HG03025 (cell line): Measurements from ENCODE around the gene PPP2R1A.
"Not testable (repeated sequence)": the region's sequence is repeated elsewhere in the genome, so short reads cannot be mapped to it uniquely, and the experiment has no call there.

ENCODE experiments used
- ATAC-seq: cut with Tn5 transposase; IDR thresholded peaks from one replicate; pipeline ENCODE4 v1.9.1; 2021; ENCODE audit warnings: mild to moderate bottlenecking, moderate library complexity; ENCODE audit not compliant: unreplicated experiment, low FRiP score

PPP2R1A gene

DNA sequence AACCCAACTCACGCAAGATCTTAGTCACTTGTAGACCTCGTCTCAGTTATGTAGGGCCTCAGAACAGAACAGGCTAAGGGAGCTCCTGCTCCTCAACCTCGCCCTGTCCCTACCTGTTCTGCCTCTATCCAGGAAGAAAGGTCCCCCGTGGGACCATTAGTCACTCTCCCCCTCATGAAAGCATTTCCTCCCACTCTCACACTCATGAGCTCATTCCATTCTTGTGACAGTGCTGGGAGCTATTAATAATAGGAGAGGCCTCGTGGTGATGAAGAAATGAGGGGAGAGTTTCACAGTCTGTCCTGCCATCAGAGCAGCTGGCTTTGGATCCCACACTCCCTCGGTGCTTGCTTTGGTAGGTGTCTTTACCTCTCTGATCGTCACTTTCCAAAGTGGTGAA is 10.2 kb downstream of the PPP2R1A start:
- no peak for ATAC-seq

DNA sequence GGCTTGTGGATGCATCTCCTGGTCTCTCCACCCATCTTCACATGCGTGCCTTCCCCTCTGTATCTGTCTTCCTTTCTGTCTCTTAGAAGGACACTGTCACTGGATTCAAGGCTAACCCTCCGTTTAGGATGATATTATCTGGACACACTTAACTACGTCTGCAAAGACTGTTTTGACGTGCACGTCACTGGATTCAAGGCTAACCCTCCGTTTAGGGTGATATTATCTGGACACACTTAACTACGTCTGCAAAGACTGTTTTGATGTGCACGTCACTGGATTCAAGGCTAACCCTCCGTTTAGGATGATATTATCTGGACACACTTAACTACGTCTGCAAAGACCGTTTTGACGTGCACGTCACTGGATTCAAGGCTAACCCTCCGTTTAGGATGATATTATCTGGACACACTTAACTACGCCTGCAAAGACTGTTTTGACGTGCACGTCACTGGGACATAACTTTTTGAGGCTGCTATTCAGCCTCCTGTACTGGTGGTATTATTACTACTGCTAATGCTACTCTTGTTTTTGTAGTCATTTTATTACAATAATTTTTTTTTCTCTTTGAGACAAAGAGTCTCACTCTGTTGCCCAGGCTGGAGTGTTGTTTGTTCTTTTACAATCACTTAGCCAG is 11.0 kb downstream of the PPP2R1A start:
- not testable (repeated sequence) for ATAC-seq

DNA sequence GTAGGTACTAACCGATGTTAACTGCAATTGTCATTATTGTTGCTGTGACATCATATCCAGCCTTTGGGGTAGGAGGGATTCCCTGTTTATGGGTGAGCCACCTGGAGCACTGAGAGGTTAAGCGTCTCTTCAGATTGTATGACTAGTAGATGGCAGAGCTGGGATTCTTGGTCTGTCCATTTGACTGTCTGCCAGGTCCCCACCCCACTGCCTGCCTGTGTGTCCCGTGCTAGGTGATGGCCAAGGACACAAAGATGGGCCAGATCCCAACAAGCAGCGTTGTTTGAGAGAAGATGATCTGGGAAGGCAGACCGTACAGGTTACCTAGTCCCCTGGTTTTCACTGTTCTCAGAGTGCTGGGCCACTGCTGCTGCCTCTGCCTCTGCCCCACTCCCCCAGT is 16.6 kb downstream of the PPP2R1A start:
- ATAC-seq: no peak

DNA sequence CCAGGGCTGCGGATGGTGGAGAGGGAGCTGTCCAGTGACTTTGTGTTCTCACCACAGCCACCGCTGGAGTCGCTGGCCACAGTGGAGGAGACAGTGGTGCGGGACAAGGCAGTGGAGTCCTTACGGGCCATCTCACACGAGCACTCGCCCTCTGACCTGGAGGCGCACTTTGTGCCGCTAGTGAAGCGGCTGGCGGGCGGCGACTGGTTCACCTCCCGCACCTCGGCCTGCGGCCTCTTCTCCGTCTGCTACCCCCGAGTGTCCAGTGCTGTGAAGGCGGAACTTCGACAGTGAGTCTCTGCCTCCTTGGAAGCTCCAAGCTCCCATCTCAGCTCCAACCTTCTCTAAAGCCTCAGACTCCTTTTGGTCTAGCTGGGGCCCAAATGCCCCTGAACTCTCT is 21.4 kb downstream of the PPP2R1A start:
- no peak for ATAC-seq

DNA sequence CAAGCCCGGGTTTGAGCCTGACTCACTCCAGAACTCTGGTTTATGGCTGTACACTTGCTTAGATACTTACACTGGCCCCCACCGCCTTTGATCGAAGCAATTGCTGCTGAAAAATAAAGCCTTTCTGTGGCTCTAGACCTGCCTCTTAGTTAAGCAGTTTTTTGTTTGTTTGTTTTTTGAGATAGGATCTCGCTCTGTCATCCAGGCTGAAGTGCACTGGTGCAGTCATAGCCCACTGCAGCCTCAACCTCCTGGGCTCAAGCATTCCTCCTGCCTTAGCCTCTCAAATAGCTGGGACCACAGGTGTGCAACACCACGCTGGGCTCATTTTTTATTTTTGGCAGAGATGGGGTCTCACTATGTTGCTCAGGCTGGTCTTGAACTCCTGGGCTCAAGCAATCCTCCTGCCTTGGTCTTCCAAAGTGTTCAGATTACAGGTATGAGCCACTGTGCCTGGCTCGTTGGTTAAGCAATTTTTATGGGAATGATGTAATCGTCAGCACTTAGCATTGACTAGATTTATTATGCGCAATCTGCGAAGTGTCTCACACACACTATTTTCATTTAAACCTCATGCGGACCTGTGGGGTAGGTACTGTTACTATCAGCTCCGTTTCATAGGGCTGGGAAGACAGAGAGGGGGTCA is 22.2 kb downstream of the PPP2R1A start:
- ATAC-seq: no peak

DNA sequence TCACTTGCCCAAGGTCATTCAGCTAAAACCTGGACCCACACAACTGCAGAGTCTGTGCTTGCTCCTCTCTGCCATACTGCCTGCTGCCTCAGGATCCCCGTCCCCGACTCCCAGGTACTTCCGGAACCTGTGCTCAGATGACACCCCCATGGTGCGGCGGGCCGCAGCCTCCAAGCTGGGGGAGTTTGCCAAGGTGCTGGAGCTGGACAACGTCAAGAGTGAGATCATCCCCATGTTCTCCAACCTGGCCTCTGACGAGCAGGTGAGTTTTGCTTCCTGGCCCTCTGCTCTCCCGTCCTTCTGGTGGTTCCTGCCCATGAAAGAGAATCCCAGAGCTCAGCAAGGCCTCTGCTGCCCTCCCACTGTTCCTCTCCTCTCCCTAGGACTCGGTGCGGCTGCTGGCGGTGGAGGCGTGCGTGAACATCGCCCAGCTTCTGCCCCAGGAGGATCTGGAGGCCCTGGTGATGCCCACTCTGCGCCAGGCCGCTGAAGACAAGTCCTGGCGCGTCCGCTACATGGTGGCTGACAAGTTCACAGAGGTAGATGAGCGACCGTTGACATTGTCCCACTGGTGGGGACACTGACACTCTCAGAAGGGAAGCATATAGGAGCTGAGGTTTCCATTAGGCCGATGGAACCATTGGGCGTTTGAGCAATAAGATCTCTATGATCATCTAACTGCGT is 22.9 kb downstream of the PPP2R1A start:
- no peak for ATAC-seq

DNA sequence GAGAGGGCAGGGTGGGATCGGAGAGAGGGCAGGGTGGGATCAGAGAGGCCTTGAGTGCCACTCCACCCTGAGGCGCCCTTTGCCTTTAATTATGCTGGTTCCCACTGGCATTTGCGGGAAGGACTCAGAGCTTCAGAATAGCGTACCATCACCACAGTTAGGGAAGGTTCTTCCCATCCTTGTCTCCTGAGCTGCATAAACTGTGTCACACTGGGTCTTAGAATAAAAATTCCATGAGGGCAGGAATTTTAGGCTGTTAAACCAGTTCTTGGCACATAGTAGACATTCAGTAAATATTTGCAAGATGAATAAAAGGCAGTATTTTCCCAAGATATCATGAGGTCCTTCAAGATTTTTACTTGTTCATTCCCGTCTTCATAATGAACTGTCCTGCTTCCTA is 24.4 kb downstream of the PPP2R1A start:
- ATAC-seq: no peak

DNA sequence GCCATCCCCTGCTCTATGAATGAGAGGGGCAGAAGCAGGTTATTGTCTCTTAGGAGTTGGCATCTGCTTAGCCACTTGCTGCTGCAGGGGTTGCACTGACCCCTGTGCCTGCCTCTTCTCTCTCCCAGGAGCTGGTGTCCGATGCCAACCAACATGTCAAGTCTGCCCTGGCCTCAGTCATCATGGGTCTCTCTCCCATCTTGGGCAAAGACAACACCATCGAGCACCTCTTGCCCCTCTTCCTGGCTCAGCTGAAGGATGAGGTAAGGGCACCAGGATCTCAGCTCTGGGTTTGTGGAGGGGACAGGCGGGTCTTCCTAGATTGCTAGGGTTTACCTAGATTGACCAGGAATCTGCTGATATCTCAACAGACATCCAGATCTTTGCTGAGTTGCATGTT is 26.5 kb downstream of the PPP2R1A start:
- no peak for ATAC-seq

DNA sequence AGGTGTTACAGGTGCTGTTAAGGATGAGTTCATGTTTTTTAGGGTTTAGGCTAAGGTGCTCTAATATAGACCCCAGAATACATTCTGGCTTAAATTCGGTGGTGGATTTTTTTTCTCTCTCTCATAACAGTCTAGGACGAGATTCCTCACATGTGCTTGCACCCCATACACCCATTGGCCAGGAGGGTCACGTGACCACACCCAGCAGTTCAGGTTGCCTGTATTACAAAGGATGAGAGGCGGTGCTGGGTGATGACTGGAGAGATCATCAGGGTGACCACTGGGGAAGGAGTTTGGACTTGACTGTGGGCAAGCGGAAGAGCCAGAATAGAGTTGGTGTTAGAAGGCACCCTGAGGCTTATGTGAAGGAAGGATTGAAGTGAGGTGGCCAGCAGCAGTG is 27.7 kb downstream of the PPP2R1A start:
- ATAC-seq: no peak

DNA sequence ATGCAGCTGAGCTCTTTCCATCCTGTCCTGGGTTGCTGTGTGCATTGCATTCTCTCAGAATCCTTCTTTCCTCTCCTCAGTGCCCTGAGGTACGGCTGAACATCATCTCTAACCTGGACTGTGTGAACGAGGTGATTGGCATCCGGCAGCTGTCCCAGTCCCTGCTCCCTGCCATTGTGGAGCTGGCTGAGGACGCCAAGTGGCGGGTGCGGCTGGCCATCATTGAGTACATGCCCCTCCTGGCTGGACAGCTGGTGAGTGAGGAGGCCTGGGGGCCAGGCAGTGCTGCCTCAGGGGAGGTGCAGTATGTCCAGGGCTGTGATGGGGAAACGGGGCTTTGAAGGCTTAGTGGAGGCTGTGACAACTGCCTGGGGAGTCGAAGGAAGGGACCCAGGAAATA is 29.8 kb downstream of the PPP2R1A start:
- ATAC-seq: no peak

DNA sequence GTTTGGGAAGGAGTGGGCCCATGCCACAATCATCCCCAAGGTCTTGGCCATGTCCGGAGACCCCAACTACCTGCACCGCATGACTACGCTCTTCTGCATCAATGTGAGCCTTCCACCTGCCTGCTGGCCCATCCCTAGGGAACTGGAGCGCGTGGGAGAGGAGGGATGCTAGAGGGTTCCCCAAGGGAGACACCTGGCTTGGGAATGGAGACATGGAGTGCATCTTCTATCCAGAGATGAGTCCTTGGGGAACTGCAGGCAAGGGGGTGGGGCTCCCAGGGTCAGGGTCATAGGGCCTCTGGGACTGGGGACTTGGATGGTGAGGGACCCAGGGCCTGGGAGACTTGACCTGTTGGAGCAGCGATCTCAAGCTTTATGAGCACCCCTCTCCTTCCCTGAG is 31.2 kb downstream of the PPP2R1A start:
- no peak for ATAC-seq

DNA sequence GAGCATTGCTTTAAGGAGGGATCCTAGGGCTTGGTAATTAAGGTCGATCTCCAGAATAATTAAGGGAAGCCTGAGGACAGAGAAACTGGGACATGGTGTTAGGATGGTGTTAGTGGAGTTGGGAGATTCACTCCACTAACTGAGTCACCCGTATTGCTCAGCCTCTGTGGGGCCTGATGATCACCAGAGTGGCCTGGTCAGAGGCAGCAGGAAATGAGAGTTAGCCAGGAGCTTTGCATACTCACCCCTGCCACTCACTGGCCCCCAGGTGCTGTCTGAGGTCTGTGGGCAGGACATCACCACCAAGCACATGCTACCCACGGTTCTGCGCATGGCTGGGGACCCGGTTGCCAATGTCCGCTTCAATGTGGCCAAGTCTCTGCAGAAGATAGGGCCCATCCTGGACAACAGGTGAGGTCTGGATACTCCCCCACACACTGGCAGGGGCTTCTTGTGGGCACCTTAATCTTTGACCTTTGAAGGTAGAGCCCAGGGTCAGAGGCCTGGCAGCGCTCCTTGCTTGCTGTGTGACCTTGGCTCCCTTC is 32.1 kb downstream of the PPP2R1A start:
- no peak for ATAC-seq

DNA sequence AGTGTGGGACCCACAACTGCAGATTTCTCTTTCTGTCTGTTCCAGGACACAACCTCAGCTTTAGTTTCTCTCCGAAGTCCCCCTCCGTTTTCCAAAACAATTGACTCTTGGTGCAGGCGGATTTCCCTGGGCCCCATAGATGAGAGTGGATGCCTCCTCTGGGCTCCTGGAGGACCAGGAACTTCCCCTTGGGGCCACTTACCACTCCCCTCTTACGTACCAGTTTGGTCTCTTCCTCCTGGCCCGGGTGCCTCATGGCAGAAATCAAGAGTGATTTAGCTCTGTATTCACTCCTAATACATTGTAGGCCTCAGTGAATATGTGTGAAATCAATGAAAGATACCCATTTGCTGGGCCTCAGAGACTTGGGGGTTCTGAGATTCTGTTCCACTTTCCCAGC is 34.4 kb downstream of the PPP2R1A start:
- no peak for ATAC-seq

DNA sequence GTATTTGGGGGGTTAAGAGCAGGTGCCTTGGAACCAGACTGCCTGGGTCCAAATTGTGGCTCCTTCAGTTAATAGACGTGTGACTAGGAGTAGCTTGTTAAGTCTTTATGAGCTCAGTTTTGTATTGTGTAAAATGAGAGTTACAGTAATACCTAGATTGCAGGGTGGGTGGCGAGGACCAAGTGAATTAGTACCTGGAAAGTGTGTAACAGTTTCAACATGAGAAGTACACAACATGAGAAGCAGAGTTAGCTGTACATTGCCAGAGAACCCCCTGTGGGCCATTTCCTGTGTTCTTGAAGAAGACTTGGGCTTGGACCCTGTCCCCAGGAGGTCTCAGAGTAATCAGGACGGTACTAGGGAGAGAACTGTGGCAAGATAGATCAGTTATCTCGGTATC is 36.8 kb downstream of the PPP2R1A start:
- ATAC-seq: no peak

DNA sequence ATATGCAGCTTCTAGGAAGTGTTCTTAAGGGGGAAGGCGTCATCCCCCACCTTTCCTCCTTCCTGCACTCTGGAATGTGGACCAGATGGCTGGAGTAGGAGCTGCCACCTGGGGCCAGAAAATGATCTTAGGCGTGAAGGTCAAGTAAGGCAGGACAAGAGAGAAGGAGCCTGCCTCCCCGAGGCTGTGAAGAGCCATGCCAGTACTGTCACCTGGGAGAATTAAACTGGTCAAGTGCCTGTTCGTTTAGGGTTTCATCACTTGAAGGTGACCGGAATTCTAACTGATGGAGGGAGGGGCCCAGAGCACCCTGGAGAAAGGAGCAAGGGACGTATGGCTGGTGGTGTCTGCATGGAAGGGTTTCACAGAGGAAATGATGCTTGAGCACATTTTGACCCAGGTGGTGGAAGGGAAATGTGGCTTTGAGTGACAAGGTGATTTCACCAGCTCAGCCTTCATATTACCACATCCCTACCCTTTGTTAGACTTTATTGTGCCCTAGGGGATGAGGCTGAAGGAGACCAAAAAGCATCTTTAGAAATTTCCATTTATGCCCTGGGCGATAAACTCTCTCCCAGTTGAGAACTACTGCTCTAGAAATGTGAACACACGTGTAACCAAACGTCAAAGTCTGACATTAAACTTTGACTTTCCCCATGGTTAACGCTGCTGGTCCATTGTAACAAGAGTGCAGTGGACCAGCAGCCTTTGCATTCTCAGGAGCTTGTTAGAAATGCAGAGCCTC is 37.5 kb downstream of the PPP2R1A start:
- ATAC-seq: no peak

DNA sequence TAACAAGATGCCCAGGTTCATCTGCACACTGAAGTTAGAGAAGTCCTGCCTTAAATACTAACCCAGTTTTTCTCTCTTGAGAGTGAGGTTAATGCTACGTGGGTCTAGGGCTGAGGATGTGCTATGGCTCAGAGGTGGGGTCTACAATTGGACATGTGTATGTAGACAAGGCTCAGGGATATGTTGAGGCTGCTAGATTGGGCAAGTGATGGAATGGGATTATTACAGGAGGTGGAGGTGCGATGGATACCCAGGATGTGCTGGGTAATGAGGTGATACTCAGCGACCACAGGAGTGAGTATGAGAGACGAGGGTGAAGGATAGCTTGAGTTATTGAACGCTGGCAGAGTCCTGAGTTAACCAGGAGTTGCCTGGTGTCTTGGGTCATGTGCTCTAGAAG is 38.1 kb downstream of the PPP2R1A start:
- no peak for ATAC-seq

DNA sequence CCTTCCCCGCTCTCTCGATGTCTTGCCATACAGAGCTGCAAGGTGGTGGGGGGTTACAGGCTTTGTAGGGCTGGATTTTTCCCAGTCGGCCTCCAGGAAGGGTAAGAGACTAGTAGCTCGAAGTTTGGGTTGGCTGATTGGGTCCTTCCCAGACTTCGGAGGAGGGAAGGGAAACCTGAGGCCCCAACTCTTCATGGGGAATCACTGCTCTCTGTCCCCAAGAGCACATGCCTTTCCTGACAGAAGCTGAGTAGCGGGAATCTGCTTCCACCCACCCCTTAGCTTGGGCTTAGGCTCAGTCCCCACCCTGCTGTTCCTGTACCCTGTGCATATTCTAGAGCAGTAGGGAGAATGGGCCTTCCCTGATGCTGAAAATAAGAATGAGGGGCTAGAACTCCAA is 39.7 kb downstream of the PPP2R1A start:
- ATAC-seq: no peak

DNA sequence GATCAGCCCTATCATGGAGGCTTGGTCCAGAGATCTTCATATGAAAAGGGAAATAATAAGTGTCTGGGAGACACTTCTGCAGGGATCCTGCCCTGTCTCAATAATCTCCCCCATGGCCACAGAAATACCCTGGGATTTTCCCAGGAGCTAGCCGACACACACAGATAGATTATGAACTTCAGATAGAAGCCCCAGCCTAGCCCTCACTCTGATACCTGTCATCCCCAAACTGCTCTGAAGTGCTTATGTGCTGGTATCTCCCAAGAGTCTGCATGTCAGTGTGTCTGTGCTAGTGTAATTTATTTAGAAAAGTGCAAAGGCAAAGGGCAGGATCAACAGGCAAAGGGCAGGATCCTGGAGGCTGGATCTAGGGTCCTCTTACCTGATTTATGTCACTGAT is 40.8 kb downstream of the PPP2R1A start:
- ATAC-seq: no peak

DNA sequence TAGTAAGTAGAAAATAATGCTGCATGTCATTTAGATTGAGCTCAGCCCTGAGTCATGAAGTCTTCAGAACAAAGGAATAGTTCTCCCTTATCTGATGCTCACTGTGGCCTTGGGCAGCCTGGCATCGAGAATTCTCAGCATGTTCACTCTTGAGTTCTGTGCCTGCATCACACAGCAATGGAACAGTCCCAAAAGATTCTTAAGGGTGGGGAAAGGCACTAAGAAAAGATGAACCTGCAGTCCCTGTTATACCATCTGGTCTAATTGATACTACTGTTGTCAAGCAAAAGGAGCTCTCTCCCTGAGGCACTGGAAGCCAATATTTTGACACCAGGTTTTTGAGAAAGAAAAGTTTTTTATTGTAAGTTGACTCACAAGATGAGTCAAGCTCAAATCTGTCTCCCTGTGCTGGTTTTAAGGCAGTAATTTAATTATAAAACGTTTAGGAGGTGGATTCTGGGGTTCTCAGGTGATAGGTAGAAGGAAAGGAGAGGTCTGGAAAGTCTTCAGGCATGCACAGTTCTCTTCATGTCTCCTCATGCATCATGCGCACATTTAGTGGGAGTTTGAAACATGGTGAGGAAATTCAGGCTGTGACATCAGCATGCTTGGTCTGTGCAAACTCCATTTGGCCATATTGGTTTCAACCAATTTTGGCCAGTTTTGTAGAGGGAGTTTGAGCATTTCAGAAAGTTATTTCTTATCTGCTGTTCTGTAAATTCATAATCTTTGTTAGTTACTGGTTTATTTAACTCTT is 41.5 kb downstream of the PPP2R1A start:
- ATAC-seq: no peak

DNA sequence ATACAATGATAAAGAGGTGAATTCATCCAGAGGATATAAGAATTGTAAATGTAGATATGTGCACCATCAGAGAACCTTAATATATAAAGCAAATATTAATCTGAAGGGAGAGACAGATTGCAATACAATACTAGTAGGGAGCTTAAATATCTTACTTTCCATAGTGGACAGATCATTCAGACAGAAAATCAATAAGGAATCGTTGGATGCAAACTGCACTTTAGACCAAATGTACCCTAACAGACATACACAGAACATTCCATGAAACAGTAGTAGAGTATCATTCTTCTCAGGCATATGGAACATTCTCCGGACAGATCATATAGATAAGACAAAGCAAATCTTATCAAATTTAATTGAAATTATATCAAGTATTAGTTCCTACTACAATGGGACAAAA is 44.6 kb downstream of the PPP2R1A start:
- ATAC-seq: no peak
